ENCODE data around the gene WASL.

- no peak for TF ChIP-seq FOXM1 (IDR thresholded peaks at IDR 0.05; ENCODE audit: borderline replicate concordance)
- no peak for TF ChIP-seq BHLHE40 (IDR thresholded peaks at IDR 0.05; ENCODE audit: borderline replicate concordance)
- no peak for TF ChIP-seq TARDBP (IDR thresholded peaks at IDR 0.05)
- TF ChIP-seq SUZ12 (IDR thresholded peaks at IDR 0.05): no peak
- TF ChIP-seq FOXK2 (IDR thresholded peaks at IDR 0.05): no peak
- no peak for TF ChIP-seq CTBP1 (IDR thresholded peaks at IDR 0.05; ENCODE audit: borderline replicate concordance)
- TF ChIP-seq ELF4 (IDR thresholded peaks at IDR 0.05): no peak
These were observed 21.6 kb upstream of the WASL start for GRCh38 chr7:123770378-123770777.

Measured in HEK293T (cell line).